8988T (cell line): ENCODE measurements around the gene LMX1B.

Experiments
- DNase-seq: peaks from one replicate; pipeline ENCODE4 v3.0.0; 2011

Gene LMX1B

GRCh38 chr9:126682928-126683697 lies 69.4 kb downstream of the LMX1B start:
- no peak for DNase-seq

- DNase-seq: no peak
Observed at GRCh38 chr9:126683698-126684044, 69.9 kb downstream of the LMX1B start.

- DNase-seq: no peak
Observed at GRCh38 chr9:126684345-126684744, 70.6 kb downstream of the LMX1B start.

GRCh38 chr9:126684965-126685465 lies 71.3 kb downstream of the LMX1B start:
- DNase-seq: no peak

DNA sequence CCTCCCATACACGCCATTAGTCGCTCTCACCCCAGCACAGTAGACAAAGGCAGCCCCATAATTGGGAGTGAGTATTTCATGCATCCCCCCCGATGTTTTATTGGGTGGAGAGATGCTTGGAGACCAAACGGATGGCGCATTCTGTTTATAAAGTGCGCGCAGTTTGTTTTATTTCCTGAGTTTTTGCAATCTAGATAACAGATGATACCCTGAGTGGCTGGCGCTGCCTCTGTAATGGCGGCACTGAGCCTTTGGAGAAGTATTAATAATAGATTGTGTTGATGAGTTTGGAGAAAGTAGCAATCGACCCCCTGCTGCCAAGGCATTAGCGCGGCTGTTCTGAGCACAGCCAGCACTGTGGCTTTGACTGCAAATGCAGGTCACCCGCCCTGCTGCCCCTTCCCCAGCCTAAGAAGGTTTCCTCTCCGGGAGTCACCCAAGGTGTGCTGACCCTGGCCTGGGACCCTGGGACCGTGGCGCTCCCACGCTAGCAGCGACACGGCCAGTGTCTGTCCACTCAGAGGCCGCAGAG lies 74.3 kb downstream of the LMX1B start:
- no peak for DNase-seq

DNA sequence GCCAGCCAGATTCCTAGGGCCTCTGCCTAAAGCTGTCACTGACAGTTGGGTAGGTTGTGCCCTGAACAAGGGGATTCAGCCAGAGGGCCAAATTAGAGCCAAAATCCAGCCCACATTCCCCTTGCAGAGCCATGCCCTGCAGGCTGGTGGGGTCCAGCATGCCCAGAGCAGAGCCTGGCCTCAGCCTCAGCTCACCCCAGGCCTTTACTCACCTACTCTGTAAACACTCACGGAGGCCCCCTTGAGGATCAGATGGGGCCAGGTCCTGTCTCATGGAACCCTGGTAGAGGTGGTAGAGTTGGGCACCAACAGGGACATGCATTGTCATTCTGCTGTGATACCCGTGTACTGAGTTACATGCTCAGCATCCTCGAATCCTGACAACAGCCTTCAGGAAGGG lies 74.9 kb downstream of the LMX1B start:
- no peak for DNase-seq

GRCh38 chr9:126689027-126689825 lies 75.5 kb downstream of the LMX1B start:
- DNase-seq: no peak

DNA sequence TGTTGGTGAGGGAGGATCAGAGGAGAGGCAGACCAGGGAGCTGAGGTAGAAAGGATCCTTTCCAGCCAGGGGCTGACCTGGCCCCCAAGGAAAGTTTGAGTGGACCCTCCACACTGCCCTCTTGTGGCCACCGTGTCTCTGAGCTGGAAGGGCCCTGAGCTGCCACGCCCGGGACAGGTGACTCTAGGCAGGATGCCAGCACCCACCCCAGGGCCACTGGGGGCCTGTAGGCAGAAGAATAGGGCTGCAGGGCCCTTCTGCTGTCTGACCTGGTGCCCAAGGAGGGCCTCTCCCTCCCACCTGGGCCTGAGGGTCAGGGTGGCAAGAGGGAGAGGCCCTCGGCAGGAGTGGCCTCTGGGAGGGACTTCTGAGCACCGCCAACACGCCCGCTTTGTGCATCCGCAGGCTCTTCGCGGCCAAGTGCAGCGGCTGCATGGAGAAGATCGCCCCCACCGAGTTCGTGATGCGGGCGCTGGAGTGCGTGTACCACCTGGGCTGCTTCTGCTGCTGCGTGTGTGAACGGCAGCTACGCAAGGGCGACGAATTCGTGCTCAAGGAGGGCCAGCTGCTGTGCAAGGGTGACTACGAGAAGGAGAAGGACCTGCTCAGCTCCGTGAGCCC lies 76.8 kb downstream of the LMX1B start:
- peak; percentile 96 for DNase-seq

DNA sequence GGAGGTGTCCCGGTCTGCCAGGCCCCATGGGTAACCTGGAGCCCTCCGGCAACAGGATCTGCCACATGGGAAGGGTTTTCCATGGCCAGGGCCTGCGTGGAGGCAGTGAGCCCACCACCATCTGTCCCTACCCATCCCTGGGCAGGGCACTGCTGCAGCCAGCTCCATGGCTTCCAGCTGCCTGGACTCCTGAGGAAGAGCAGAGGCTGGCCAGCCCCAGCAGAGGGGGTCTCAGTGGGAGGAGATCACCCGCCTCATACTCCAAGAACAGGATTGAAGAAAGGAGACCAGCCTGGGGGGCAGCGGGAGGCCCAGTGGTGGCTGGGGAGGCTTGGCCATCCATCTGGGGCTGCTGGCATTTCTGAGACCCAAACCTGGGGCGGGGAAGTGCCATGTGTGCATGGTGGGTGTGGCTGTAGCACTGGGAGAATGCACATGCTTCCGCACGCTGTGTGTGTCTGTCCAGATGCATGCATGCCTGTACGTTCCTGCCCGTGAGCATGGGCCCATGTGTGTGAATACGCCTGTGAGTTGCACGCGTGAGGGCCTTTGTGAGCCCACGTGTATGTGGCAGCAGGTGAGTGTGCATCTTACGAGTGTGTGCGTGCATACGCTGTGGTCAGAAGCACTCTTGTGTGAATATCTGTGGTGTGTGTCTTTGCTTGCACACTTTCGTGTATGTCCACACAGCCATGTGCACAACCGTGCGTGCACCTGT lies 78.5 kb downstream of the LMX1B start:
- DNase-seq: no peak

DNA sequence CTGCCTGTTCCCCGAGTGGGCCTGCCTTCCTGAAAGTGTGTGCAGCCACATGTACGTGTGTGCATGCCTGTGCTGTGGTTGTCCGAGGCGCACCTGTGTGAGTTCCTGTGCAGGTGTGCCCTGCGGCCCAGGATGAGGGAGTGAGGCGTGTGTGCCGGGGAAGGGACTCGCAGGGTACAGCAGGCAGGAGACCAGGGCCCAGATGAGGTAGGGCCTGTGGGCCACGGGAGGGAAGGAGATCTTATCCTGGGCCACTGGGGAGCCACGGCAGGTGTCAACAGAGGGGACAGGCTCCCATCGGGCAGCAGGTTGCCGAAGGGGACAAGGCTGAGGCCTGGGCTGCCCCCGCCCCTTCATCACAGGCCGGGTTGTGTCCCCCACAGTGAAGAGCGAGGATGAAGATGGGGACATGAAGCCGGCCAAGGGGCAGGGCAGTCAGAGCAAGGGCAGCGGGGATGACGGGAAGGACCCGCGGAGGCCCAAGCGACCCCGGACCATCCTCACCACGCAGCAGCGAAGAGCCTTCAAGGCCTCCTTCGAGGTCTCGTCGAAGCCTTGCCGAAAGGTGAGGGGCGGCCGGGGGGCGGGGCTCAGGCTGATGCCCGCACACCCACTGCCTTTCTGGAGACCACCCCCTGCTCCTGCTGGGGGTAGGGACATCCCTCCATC lies 79.2 kb downstream of the LMX1B start:
- no peak for DNase-seq

- DNase-seq: no peak
Observed at GRCh38 chr9:126693428-126693944, 79.8 kb downstream of the LMX1B start.

- peak; percentile 22 for DNase-seq
Observed at GRCh38 chr9:126694206-126695081, 80.7 kb downstream of the LMX1B start.

GRCh38 chr9:126695186-126695585 lies 81.5 kb downstream of the LMX1B start:
- no peak for DNase-seq

DNA sequence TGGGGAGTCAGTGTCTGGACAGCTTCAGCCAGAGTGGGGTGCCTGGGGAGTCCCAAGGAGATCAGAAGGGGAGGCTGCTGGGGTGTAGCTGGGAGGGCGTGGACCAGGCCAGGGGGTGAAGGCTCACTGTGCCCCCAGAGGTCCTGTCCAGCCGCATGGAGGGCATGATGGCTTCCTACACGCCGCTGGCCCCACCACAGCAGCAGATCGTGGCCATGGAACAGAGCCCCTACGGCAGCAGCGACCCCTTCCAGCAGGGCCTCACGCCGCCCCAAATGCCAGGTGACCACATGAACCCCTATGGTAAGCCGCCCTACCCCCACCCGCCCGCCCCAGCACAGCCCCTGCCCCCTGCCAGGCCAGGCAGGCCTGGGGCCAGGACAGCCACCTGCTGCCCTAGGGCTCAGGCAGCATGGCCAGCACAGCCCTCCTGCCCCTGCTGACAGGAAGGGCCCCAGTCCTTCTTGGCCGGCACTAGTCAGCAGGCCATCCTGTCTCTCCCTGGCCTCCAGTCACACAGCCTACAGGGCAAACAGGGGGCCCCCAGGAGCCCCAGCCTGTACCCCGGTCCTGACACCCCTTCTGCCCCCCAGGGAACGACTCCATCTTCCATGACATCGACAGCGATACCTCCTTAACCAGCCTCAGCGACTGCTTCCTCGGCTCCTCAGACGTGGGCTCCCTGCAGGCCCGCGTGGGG lies 82.1 kb downstream of the LMX1B start:
- no peak for DNase-seq

- peak; percentile 17 for DNase-seq
Observed at GRCh38 chr9:126696401-126697145, 82.8 kb downstream of the LMX1B start.

GRCh38 chr9:126697330-126697729 lies 83.6 kb downstream of the LMX1B start:
- DNase-seq: peak; percentile 13

GRCh38 chr9:126698251-126698650 lies 84.5 kb downstream of the LMX1B start:
- peak; percentile 27 for DNase-seq

- peak; percentile 13 for DNase-seq
Observed at GRCh38 chr9:126698756-126699155, 85.0 kb downstream of the LMX1B start.

DNA sequence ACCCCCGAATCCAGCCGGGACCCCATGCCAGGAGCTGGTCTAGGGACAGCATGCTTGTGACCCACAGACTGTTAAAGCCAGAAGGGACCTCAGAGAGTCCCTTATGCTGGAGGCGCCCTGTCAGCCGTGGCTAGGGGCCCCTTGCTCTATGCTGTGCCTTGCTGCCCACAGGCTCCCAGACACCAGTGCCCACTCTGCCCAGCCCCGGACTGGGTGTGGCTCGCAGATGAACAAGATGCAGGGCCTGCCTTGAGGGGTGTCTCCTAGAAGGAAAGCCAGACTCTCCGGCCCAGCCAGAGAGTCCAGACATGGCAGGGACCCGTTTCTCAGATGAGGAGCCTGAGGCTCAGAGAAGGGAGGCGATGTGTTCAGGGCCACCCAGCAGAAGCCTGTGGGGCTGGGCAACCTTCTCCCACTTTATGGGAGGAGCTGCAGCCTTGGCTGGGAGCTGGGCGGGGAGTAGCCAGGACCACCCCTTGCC lies 85.7 kb downstream of the LMX1B start:
- peak; percentile 20 for DNase-seq
